Activated CD8-positive, alpha-beta memory T cell treated with anti-CD3 and anti-CD28 coated beads for 48 hours (primary cell): Measurements from ENCODE around the gene DHX8.

Experiments used
- DNase-seq, 3 experiments: peaks; one replicate each; pipeline ENCODE4 v3.0.0-alpha.2; 2020; ENCODE audit warnings: low read depth in 2 of 3, low spot score in 2 of 3

DHX8 gene

GRCh38 chr17:43572368-43572980 lies 88.7 kb downstream of the DHX8 start:
- no peak for DNase-seq

- no peak for DNase-seq
These were observed 90.0 kb downstream of the DHX8 start for GRCh38 chr17:43573579-43574321.

GRCh38 chr17:43574348-43574747 lies 90.6 kb downstream of the DHX8 start:
- DNase-seq = no peak

GRCh38 chr17:43574896-43575525 lies 91.2 kb downstream of the DHX8 start:
- DNase-seq = no peak
